OCI-LY3 (cell line): ENCODE measurements around the gene XKR7.

Experiments used
- EZH2phosphoT487 ChIP-seq: fragments of 200-600 bp; shearing (Covaris generic); IDR thresholded peaks from 2 replicates; pipeline ENCODE4 v1.6.1; 2018; ENCODE audit warnings: antibody characterized with exemption, mixed run types, low read depth
- TF ChIP-seq, protein P1 (sequence below): fragments of 200-600, 300-600 bp; sonication (generic); IDR thresholded peaks from 2 replicates; pipeline ENCODE4 v1.5.1; 2014; ENCODE audit warnings: antibody characterized with exemption, low read length, low read depth

DNA sequence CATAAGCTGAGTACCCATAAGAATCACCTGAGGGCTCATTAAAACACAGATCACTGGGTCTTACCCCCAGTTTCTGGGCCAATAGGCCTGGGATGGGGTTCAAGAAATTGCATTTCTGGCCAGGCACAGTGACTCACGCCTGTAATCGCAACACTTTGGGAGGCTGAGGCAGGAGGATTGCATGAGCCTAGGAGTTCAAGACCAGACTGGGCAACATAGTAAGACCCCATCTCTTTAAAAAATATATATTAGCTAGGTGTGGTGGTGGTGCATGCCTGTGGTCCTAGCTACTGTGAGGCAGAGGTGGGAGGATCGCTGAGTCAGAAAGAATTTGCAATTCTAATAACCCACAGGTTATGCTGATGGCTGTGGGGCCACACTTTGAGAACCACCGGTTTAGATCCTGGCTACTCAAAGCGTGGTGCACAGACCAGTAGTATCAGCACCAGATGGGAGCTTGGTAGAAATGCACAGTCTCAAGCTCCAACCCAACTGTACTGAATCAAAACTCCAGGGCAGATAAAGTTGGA is 44.3 kb downstream of the XKR7 start:
- TF ChIP-seq, protein P1, sequence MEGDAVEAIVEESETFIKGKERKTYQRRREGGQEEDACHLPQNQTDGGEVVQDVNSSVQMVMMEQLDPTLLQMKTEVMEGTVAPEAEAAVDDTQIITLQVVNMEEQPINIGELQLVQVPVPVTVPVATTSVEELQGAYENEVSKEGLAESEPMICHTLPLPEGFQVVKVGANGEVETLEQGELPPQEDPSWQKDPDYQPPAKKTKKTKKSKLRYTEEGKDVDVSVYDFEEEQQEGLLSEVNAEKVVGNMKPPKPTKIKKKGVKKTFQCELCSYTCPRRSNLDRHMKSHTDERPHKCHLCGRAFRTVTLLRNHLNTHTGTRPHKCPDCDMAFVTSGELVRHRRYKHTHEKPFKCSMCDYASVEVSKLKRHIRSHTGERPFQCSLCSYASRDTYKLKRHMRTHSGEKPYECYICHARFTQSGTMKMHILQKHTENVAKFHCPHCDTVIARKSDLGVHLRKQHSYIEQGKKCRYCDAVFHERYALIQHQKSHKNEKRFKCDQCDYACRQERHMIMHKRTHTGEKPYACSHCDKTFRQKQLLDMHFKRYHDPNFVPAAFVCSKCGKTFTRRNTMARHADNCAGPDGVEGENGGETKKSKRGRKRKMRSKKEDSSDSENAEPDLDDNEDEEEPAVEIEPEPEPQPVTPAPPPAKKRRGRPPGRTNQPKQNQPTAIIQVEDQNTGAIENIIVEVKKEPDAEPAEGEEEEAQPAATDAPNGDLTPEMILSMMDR, result no peak
- no peak for TF ChIP-seq EZH2phosphoT487
